DMS53 treated with DMSO at 0.1 percent for 48 hours (cell line): ENCODE measurements around the gene NLRP11.
"Not testable (repeated sequence)": the region's sequence is repeated elsewhere in the genome, so short reads cannot be mapped to it uniquely, and the experiment has no call there.

Source experiments
- DNase-seq: peaks from one replicate; lab custom pipeline; 2025; ENCODE audit not compliant: unreplicated experiment; lab: John Stamatoyannopoulos, UW

Gene NLRP11

DNA sequence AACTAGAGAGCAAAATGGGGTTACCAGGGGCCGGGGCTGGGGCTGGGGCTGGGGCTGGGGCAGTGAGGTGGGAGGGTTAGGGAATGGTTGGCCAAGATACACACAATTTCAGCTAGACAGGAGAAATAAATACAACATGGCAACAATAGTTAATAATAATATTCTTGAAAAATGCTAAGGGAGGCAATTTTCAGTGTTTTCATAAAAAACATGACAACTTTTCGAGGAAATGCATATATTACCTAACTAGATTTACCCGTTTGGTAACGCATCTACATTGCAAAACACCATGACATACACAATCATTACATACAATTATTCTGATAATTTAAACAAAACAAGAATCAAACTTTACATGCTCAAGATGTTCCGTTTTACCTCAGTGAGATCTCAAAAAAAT, 50.7 kb downstream of the NLRP11 start:
- no peak for DNase-seq

DNA sequence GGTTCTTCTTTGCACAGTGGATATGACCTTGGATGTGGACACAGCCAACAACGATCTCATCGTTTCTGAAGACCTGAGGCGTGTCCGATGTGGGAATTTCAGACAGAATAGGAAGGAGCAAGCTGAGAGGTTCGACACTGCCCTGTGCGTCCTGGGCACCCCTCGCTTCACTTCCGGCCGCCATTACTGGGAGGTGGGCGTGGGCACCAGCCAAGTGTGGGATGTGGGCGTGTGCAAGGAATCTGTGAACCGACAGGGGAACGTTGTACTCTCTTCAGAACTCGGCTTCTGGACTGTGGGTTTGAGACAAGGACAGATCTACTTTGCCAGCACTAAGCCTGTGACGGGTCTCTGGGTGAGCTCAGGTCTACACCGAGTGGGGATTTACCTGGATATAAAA, 53.5 kb downstream of the NLRP11 start:
- DNase-seq, result no peak

DNA sequence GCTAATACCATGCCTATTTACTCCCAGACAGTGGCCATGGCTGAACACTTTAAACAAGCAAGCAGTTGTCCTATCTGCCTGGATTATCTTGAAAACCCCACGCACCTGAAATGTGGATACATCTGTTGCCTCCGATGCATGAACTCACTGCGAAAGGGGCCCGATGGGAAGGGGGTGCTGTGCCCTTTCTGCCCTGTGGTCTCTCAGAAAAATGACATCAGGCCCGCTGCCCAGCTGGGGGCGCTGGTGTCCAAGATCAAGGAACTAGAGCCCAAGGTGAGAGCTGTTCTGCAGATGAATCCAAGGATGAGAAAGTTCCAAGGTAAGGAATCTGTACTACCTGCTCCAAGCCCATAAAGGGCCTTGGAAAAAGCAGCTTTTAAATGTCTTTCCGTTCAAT, 54.3 kb downstream of the NLRP11 start:
- no peak for DNase-seq

- DNase-seq, result not testable (repeated sequence)
Observed at GRCh38 chr19:55769632-55770031, 62.2 kb downstream of the NLRP11 start.

- not testable (repeated sequence) for DNase-seq
Observed at GRCh38 chr19:55768818-55769217, 63.0 kb downstream of the NLRP11 start, which contains the start of gene RFPL4AL1. Gene RFPL4AL1 (plus strand): TSS chr19:55769118. CDS start chr19:55771805, 2,687 bp downstream.

DNA sequence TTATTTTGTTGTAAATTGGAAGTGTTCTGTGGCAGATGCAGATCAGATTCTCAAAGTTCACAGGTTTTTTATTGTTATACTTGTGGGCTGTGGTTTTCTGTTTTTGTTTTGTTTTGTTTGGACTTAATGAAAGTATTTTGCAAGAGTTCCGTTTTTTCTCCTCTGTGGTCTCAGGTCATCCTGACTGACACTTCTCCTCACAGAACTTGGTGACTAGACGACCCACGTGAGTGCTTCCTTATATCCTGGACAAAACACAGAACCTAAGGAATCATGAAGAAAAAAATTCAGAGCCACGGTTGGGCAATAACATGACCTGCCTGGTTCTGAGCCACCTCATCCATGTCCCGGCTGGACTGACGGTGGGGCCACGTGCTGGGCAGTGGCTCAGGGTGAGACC, 65.3 kb downstream of the NLRP11 start:
- DNase-seq, result no peak

- not testable (repeated sequence) for DNase-seq
Observed at GRCh38 chr19:55758797-55759196, 73.0 kb downstream of the NLRP11 start, which contains the start of gene RFPL4A. Gene RFPL4A (plus strand): TSS chr19:55759097. CDS start chr19:55761801, 2,704 bp downstream.

DNA sequence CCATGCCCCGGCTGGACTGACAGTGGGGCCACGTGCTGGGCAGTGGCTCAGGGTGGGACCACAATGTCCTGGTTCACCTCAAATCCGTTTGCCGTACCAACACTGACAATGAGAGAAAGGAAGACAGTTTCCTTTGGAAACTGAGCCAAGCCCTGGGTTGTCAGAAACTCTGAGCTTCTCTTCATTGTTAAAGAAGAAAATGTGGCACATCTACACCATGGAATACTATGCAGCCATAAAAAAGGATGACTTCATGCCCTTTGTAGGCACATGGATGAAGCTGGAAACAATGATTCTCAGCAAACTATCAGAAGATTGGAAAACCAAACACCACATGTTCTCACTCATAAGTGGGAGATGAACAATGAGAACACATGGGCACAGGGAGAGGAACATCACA, 75.0 kb downstream of the NLRP11 start:
- DNase-seq, result not testable (repeated sequence)

- DNase-seq, result no peak
Observed at GRCh38 chr19:55753401-55753800, 78.4 kb downstream of the NLRP11 start.

DNA sequence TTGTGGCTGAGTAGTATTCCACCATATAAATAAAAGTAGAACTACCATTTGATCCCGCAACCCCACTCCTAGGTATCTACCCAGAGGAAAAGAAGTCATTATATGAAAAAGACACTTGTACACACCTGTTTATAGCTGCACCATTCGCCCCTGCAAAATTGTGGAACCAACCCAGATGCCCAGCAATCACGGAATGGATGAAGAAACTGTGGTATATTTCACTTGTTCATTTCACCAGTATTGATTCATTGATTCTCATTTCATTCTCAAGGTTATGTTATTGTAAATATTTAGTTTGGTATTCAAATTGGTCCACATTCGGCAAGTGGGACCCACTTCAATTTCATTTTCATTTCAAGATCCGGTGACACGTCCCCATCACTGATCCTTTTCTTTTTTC, 81.1 kb downstream of the NLRP11 start:
- DNase-seq, result no peak

- DNase-seq, result no peak
Observed at GRCh38 chr19:55738302-55738701, 93.5 kb downstream of the NLRP11 start, which contains the start of gene NLRP9. Gene NLRP9 (minus strand): TSS chr19:55738402. CDS start chr19:55738374, 28 bp downstream.
